MM.1S (cell line): Measurements from ENCODE around the gene PIGQ.

ENCODE experiments used
- DNase-seq: peaks from one replicate; pipeline ENCODE4 v3.0.0-alpha.2; 2015
- H2AFZ ChIP-seq: fragments of 300-600 bp; sonication (generic); 2 replicates; pipeline ENCODE4 v1.6.0; 2016; ENCODE audit warnings: antibody characterized with exemption, low read length
- H3F3A ChIP-seq: fragments of 300-600 bp; sonication (generic); 2 replicates; pipeline ENCODE4 v1.6.1; 2016; ENCODE audit warnings: mild to moderate bottlenecking, antibody characterized with exemption, low read length, moderate library complexity, mixed read lengths; ENCODE audit not compliant: insufficient read depth
- H3K27ac ChIP-seq: fragments of 300-600 bp; sonication (generic); 2 replicates; pipeline ENCODE4 v1.5.1; 2016; ENCODE audit warnings: mild to moderate bottlenecking, low read length
- H3K27me3 ChIP-seq: fragments of 300-600 bp; sonication (generic); replicated peaks from 2 replicates; pipeline ENCODE4 v1.6.0; 2016; ENCODE audit warnings: low read length; ENCODE audit not compliant: insufficient read depth
- H3K36me3 ChIP-seq: fragments of 300-600 bp; sonication (generic); replicated peaks from 2 replicates; pipeline ENCODE4 v1.6.1; 2016; ENCODE audit warnings: mild to moderate bottlenecking, low read length, mixed read lengths; ENCODE audit not compliant: insufficient read depth
- H3K4me1 ChIP-seq: fragments of 300-600 bp; sonication (generic); 2 replicates; pipeline ENCODE4 v1.6.1; 2016; ENCODE audit warnings: low read length, mixed read lengths
- H3K4me2 ChIP-seq: fragments of 300-600 bp; sonication (generic); 2 replicates; pipeline ENCODE4 v1.6.0; 2016; ENCODE audit warnings: low read depth, low read length
- H3K4me3 ChIP-seq: fragments of 300-600 bp; sonication (generic); 2 replicates; pipeline ENCODE4 v1.5.1; 2016; ENCODE audit warnings: low read length, mixed read lengths
- H3K79me2 ChIP-seq: fragments of 300-600 bp; sonication (generic); 2 replicates; pipeline ENCODE4 v1.6.1; 2016; ENCODE audit warnings: mixed run types, low read length, mixed read lengths
- H3K9ac ChIP-seq: fragments of 300-600 bp; sonication (generic); 2 replicates; pipeline ENCODE4 v1.6.1; 2016; ENCODE audit warnings: low read length, mixed read lengths
- H3K9me2 ChIP-seq: fragments of 300-600 bp; sonication (generic); replicated peaks from 2 replicates; pipeline ENCODE4 v1.6.1; 2016; ENCODE audit warnings: mild to moderate bottlenecking, low read length, mixed read lengths; ENCODE audit not compliant: insufficient read depth
- H3K9me3 ChIP-seq: fragments of 300-600 bp; sonication (generic); replicated peaks from 2 replicates; pipeline ENCODE4 v1.6.1; 2016; ENCODE audit warnings: mild to moderate bottlenecking, low read length, mixed read lengths; ENCODE audit not compliant: insufficient read depth
- H4K20me1 ChIP-seq: fragments of 300-600 bp; sonication (generic); 2 replicates; pipeline ENCODE4 v1.6.1; 2016; ENCODE audit warnings: mild to moderate bottlenecking, low read length, moderate library complexity, mixed read lengths; ENCODE audit not compliant: insufficient read depth
- CTCF ChIP-seq: fragments of 300-600 bp; sonication (generic); IDR thresholded peaks from 2 replicates; pipeline ENCODE4 v1.5.1; 2016; ENCODE audit warnings: antibody characterized with exemption, low read length, mixed read lengths
- EZH2 ChIP-seq: fragments of 300-600 bp; sonication (generic); optimal IDR thresholded peaks from 2 replicates; pipeline ENCODE3; 2017; ENCODE audit warnings: low read depth, mild to moderate bottlenecking, antibody characterized with exemption, low read length, mixed read lengths
- EZH2phosphoT487 ChIP-seq: fragments of 300-600 bp; sonication (generic); IDR thresholded peaks from 2 replicates; pipeline ENCODE4 v1.6.1; 2018; ENCODE audit warnings: antibody characterized with exemption, low read length

Gene PIGQ

GRCh38 chr16:590188-590814, 20.5 kb downstream of the PIGQ start:
- H3K27ac ChIP-seq: no peak overlapping the region
- no peaks in the 10 kb centered on the region for H4K20me1 ChIP-seq
- H3K27me3 ChIP-seq: no peaks in the 10 kb centered on the region
- H3K4me2 ChIP-seq: peak overlapping the region; percentile 98
- DNase-seq: no peak
- TF ChIP-seq EZH2phosphoT487 (no peak), EZH2 (no peak), CTCF (no peak)
- H3K36me3 ChIP-seq: no peaks in the 10 kb centered on the region
- peaks cover 9% of the 10 kb centered on the region; the same call in 1 of the 2 replicates for H3F3A ChIP-seq
- no peaks in the 10 kb centered on the region for H3K9me2 ChIP-seq
- H3K4me3 ChIP-seq: peak overlapping the region; percentile 86
- H3K4me1 ChIP-seq: peaks cover 8% of the 10 kb centered on the region
- no peaks in the 10 kb centered on the region for H3K9me3 ChIP-seq
- H2AFZ ChIP-seq: peak overlapping the region; percentile 51; the same call in 1 of the 2 replicates
- H3K79me2 ChIP-seq: peaks cover 69% of the 10 kb centered on the region
- peak overlapping the region; percentile 78 for H3K9ac ChIP-seq

GRCh38 chr16:590815-591200, 21.0 kb downstream of the PIGQ start:
- H3K79me2 ChIP-seq: peaks cover 72% of the 10 kb centered on the region
- H4K20me1 ChIP-seq: no peaks in the 10 kb centered on the region
- no peaks in the 10 kb centered on the region for H3K9me3 ChIP-seq
- peak overlapping the region; percentile 98 for H3K4me2 ChIP-seq
- H3K9ac ChIP-seq: peak overlapping the region; percentile 78; the same call in 1 of the 2 replicates
- no peak overlapping the region for H2AFZ ChIP-seq
- DNase-seq: no peak
- peak overlapping the region; percentile 86 for H3K4me3 ChIP-seq
- H3K27me3 ChIP-seq: no peaks in the 10 kb centered on the region
- no peaks in the 10 kb centered on the region for H3K36me3 ChIP-seq
- H3F3A ChIP-seq: peaks cover 9% of the 10 kb centered on the region; the same call in 1 of the 2 replicates
- no peaks in the 10 kb centered on the region for H3K9me2 ChIP-seq
- peaks cover 8% of the 10 kb centered on the region for H3K4me1 ChIP-seq
- no peak overlapping the region for H3K27ac ChIP-seq
- TF ChIP-seq EZH2 (no peak), EZH2phosphoT487 (no peak), CTCF (no peak)

DNA sequence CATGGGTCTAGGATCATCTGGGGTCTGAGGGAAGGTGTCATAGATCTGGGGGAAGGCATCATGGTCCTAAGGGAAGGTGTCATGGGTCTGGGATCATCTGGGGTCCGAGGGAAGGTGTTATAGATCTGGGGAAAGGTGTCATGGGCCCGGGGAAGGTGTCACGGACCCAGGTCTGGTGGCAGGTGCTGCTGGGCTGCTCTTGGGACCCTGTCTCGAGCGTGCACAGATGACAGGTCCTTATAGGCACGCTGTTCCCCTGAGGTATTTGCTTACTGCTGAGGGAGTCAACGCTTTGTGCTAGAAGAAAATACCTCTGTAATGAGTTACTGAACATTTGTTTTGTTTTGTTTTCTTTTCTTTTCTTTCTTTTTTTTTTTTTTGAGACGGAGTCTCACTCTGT, 21.5 kb downstream of the PIGQ start:
- H3K4me2 ChIP-seq: peak overlapping the region; percentile 98; the same call in 1 of the 2 replicates
- no peak for TF ChIP-seq EZH2
- no peak for TF ChIP-seq CTCF
- TF ChIP-seq EZH2phosphoT487: no peak
- H3K27me3 ChIP-seq: no peaks in the 10 kb centered on the region
- no peaks in the 10 kb centered on the region for H3K9me3 ChIP-seq
- H3K79me2 ChIP-seq: peaks cover 76% of the 10 kb centered on the region
- H3K36me3 ChIP-seq: no peaks in the 10 kb centered on the region
- H3K27ac ChIP-seq: no peak overlapping the region
- H3K4me3 ChIP-seq: peak overlapping the region; percentile 86; the same call in 1 of the 2 replicates
- H3K9ac ChIP-seq: peak overlapping the region; percentile 78; the same call in 1 of the 2 replicates
- H3F3A ChIP-seq: peaks cover 9% of the 10 kb centered on the region; the same call in 1 of the 2 replicates
- H3K4me1 ChIP-seq: peaks cover 8% of the 10 kb centered on the region
- DNase-seq: no peak
- H4K20me1 ChIP-seq: no peaks in the 10 kb centered on the region
- H3K9me2 ChIP-seq: no peaks in the 10 kb centered on the region
- no peak overlapping the region for H2AFZ ChIP-seq
